MCF 10A (cell line): ENCODE data around the gene MSLN. TPM values are rescaled to one million over a fixed set of nuclear protein-coding genes. Genes with fewer than 3 reads are reported as not detected.
A peak's percentile ranks its signal among the peaks of the same experiment; 100 is the strongest.

Experiments
- BruUV-seq: library from RNA; stranded (reverse); fragments of 400-500 nt; replicated peaks from 2 replicates; lab custom pipeline; 2021; lab: Mats Ljungman, UMichigan
- CTCF ChIA-PET: fragments of 300-600 bp; sonication (Branson Sonifier 250); formaldehyde crosslinking; extraction: SDS; loops from one replicate; lab custom pipeline; 2021; ENCODE audit warnings: antibody characterized with exemption, inconsistent platforms; lab: Yijun Ruan, JAX
- POLR2A ChIA-PET: fragments of 300-600, 350-650 bp; sonication (Branson Sonifier 250); formaldehyde crosslinking; extraction: SDS; loops from one replicate; lab custom pipeline; 2020; ENCODE audit warnings: antibody characterized with exemption, inconsistent platforms; lab: Yijun Ruan, JAX
- DNase-seq: peaks from one replicate; pipeline ENCODE4 v3.0.0-alpha.2; 2018; ENCODE audit not compliant: unreplicated experiment
- H3K27ac Mint-ChIP-seq: one replicate; pipeline ENCODE4 v1.8.0; 2022; ENCODE audit warnings: mild to moderate bottlenecking, low read depth, mixed read lengths; ENCODE audit not compliant: unreplicated experiment
- H3K27me3 Mint-ChIP-seq: one replicate; pipeline ENCODE4 v1.8.0; 2022; ENCODE audit warnings: mixed read lengths; ENCODE audit not compliant: insufficient read depth, unreplicated experiment
- H3K36me3 Mint-ChIP-seq: one replicate; pipeline ENCODE4 v1.8.0; 2022; ENCODE audit warnings: mild to moderate bottlenecking, moderate library complexity, mixed read lengths; ENCODE audit not compliant: insufficient read depth, unreplicated experiment
- H3K4me1 Mint-ChIP-seq: one replicate; pipeline ENCODE4 v1.8.0; 2022; ENCODE audit warnings: mixed read lengths; ENCODE audit not compliant: insufficient read depth, unreplicated experiment
- H3K4me3 Mint-ChIP-seq: one replicate; pipeline ENCODE4 v1.8.0; 2022; ENCODE audit warnings: mild to moderate bottlenecking, moderate library complexity, mixed read lengths; ENCODE audit not compliant: unreplicated experiment
- H3K9me3 Mint-ChIP-seq: one replicate; pipeline ENCODE4 v1.8.0; 2022; ENCODE audit warnings: mixed read lengths; ENCODE audit not compliant: unreplicated experiment
- intact Hi-C: fragments of 100-400 bp; cut with micrococcal nuclease; formaldehyde crosslinking; loops from 2 replicates; pipeline ENCODE4 v1.14.1; 2022
- total RNA-seq: library from RNA; stranded (reverse); gene quantifications from 2 replicates; pipeline ENCODE4 v1.2.3, GENCODE V29; 2022
- TF ChIP-seq, protein P1 (sequence below): fragments of 200-600 bp; IDR thresholded peaks from one replicate; pipeline ENCODE4 v1.8.0; 2022; ENCODE audit warnings: antibody characterized with exemption, mild to moderate bottlenecking; ENCODE audit not compliant: unreplicated experiment

MSLN gene
- total RNA-seq, 1 experiment from 2014 or later: 25.2 TPM

DNA sequence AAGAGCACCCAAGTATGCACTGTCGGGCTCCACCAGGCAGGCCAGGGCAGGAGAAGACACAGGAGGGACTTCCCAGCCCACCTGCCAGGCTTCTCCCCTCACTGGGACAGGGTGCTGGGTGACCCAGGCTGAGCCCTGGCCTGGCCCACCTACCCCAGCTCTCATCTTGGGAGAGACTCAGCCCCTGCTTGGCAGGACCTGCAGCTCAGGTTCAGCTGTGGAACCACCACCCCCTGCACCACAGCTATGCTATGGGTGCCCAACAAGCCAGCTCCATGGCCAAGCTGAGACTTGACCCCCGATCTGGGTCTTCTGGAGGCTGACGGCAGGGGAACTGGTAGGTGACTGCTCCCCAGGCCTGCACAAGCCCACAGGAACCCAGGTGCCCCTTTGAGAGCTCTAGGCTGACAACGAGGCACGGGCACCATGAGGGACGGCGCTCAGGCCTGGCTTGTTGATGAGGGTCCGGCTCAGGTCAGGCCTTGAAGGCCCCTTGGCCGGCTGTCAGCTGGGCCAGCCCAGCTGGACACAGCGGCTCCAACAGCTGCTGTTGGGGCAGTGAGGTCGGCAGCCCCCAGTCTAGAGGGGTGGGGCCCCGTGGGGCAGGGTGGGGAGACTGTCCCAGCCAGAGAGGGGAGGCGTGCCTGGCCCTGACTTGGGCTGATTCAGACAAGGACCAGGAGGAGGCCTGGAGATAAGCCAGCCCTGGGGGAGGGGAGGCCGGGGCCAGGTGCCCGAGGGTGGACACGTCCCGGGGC, 23.0 kb downstream of the MSLN start:
- H3K27me3 Mint-ChIP-seq: no peaks in the 10 kb centered on the region
- intact Hi-C loops: no loop called here
- no peak for DNase-seq
- H3K27ac Mint-ChIP-seq: no peak overlapping the region
- BruUV-seq: no TSS peak
- POLR2A ChIA-PET: interaction anchor here (0.7 to 3.6 kb wide), 16 partner anchors 8 to 88 kb away, joined by 3 to 22 read pairs (median 5); partner anchors contain the start of genes ANTKMT, CIAO3, HAGHL and MSLN
- no peaks in the 10 kb centered on the region for H3K9me3 Mint-ChIP-seq
- H3K36me3 Mint-ChIP-seq: peaks cover 12% of the 10 kb centered on the region
- TF ChIP-seq, protein P1, sequence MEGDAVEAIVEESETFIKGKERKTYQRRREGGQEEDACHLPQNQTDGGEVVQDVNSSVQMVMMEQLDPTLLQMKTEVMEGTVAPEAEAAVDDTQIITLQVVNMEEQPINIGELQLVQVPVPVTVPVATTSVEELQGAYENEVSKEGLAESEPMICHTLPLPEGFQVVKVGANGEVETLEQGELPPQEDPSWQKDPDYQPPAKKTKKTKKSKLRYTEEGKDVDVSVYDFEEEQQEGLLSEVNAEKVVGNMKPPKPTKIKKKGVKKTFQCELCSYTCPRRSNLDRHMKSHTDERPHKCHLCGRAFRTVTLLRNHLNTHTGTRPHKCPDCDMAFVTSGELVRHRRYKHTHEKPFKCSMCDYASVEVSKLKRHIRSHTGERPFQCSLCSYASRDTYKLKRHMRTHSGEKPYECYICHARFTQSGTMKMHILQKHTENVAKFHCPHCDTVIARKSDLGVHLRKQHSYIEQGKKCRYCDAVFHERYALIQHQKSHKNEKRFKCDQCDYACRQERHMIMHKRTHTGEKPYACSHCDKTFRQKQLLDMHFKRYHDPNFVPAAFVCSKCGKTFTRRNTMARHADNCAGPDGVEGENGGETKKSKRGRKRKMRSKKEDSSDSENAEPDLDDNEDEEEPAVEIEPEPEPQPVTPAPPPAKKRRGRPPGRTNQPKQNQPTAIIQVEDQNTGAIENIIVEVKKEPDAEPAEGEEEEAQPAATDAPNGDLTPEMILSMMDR: no peak
- CTCF ChIA-PET: interaction anchor here (0.7 to 4.5 kb wide), 10 partner anchors 11 to 76 kb away, joined by 3 to 37 read pairs (median 6); partner anchors contain the start of genes ANTKMT and CIAO3
- H3K4me3 Mint-ChIP-seq: peak overlapping the region; percentile 54
- peaks cover 9% of the 10 kb centered on the region for H3K4me1 Mint-ChIP-seq

DNA sequence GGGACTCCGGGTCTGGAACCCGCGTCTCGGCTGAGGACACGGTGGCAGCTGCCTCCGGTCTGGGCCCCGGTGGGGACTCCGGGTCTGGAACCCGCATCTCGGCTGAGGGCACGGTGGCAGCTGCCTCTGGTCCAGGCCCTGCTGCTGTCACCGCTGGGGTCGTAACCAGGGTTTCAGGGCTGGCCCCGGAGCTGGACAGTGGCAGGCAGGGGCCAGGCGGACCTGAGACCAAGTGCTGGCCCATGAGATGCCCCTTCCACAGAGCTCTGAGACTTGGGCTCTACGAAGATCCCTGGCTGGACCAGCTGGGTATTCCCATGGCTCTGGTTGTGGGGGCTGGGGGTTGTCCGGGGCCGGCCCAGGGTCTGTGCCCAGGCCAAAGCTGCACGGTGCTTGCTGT, 23.9 kb downstream of the MSLN start:
- Mint-ChIP-seq H3K9me3 (no peaks in the 10 kb centered on the region), H3K27ac (no peak overlapping the region), H3K27me3 (no peaks in the 10 kb centered on the region), H3K4me1 (peaks cover 9% of the 10 kb centered on the region), H3K36me3 (peaks cover 12% of the 10 kb centered on the region), H3K4me3 (no peak overlapping the region)
- ChIA-PET POLR2A (interaction anchor here (0.7 to 3.6 kb wide), 12 partner anchors 12 to 531 kb away, joined by 3 to 22 read pairs (median 6); partner anchors contain the start of genes ANTKMT, CIAO3, HAGHL and METRN), CTCF (interaction anchor here (0.6 to 4.5 kb wide), 23 partner anchors 8 to 965 kb away, joined by 3 to 37 read pairs (median 6); partner anchors contain the start of genes ANTKMT, CIAO3 and MSLN)
- TF ChIP-seq, protein P1: no peak
- no peak for DNase-seq
- BruUV-seq: no TSS peak
- intact Hi-C loops: no loop called here

DNA sequence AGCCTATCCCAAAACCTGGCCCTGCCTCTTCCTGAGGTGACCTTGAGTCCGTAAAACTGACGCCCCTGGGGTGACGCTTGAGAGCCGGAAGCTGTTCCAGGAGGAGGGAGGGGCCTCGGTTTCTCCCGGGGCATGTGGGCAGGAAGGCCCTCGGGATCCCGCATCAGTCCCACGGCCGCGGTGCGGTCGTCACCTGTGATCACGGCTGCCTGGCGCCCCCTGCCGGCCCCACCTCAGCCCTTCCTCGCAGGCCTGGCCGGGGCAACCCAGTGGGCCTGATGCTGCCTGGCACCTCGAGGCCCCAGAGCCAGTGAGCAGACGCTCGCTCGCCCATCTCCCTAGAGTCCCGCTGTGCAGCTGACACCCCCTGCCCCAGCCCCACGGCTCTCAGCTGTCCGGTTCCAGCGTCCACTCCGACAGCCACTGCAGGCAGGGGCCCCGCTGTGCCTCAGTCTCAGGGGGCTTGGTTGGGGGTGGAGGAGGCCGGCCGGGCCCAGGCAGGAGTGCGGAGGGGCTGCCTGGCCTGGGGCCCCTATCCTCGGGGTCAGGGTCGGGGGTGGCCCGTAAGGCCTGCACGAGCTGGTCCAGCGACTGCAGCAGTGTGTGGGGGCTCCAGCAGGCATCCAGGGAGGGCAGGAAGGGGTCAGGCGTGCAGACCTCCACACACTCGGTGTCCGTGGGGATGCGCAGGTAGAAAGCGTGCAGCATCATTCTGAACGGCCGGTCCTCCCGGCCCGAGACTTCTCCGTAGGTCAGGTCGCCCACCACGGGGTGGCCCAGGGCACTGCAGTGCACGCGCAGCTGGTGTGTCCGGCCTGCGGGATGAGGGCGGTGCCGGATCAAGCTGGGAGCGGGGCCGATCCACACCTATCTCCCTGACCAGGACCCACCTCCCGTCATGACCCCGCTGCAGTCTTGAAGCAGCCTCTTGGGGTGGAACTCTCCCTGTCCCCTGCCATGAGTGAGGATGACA, 25.3 kb downstream of the MSLN start:
- Mint-ChIP-seq H3K4me3 (peak overlapping the region; percentile 77), H3K27ac (no peak overlapping the region), H3K4me1 (peaks cover 9% of the 10 kb centered on the region), H3K9me3 (no peaks in the 10 kb centered on the region), H3K36me3 (peaks cover 13% of the 10 kb centered on the region), H3K27me3 (no peaks in the 10 kb centered on the region)
- DNase-seq: peak; percentile 69
- BruUV-seq: no TSS peak
- TF ChIP-seq, protein P1: peak; percentile 93
- ChIA-PET POLR2A (interaction anchor here (0.6 to 3.6 kb wide), 12 partner anchors 12 to 405 kb away, joined by 3 to 22 read pairs (median 3); partner anchors contain the start of genes ANTKMT, CIAO3, HAGHL and METRN), CTCF (interaction anchor here (0.6 to 4.5 kb wide), 21 partner anchors 9 to 1274 kb away, joined by 3 to 37 read pairs (median 7); partner anchors contain the start of genes ANTKMT, CIAO3 and MSLN)
- intact Hi-C loops: loop anchor here (1.0 to 5.0 kb wide), 3 partner anchors 41 to 74 kb away; partner anchors contain the start of genes CCDC78 and HAGHL
